Midbrain (tissue), 1 donor: ENCODE results near the gene PSEN2.

Experiments used
- DNase-seq: peaks from one replicate; lab custom pipeline; 2025; lab: John Stamatoyannopoulos, UW

Gene PSEN2

DNA sequence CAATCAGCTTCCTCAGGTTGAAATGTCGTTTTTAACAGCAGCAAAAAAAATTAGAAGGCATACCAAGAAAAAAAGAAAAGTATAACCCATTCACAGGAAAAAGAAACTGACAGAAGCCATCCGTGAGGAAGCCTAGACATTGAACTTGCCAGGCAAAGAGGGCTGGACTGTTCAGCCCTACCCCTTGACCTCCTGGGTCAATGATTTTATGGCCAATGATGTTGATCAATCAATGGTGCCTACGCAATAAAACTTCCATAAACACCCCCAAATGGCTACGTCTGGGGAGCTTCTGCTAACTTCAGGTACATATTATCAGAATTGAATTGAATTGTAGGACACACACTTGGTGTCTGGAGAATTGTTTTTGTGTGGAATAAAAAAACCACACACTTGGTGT, 4.8 kb upstream of the PSEN2 start:
- no peak for DNase-seq

DNA sequence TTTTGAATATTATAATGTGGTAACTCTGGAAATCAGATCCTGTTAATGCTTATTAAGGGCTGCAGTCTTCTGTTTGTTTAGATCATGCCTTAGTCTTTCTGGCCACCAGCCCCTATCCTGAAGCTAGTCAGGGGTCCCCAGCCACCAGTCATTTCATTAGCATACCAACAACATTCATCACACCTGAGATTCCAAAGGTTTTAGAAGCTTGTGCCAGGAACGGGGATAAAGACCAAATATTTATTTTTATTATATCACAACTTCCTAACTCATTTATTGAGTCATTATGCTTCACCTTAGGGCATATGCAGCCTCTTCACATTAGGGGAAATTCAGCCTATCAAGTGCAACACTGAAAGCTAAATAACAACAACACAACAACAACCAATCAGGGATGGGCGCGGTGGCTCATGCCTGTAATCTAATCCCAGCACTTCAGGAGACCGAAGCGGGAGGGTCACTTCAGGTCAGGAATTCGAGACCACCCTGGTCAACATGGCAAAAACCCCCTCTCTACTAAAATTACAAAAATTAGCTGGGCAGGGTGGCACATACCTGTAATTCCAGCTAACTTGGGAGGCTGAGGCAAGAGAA, 2.9 kb upstream of the PSEN2 start:
- DNase-seq = no peak

DNA sequence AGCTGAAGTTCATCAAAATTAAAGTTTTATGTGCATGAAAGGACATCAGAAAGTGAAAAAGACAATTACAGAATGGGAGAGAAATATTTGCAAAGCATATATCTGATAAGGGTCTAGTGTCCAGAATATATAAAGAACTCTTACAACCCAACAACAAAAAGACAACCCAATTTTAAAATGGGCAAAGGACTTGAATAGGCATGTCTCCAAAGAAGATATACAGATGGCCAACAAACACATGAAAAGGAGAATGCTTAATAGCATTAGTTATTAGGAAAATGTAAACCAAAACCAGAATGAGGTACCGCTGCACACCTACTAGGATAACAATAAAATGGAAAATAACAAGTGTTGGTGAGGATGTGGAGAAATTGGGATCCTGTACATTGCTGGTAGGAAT, 1.7 kb upstream of the PSEN2 start:
- no peak for DNase-seq

DNA sequence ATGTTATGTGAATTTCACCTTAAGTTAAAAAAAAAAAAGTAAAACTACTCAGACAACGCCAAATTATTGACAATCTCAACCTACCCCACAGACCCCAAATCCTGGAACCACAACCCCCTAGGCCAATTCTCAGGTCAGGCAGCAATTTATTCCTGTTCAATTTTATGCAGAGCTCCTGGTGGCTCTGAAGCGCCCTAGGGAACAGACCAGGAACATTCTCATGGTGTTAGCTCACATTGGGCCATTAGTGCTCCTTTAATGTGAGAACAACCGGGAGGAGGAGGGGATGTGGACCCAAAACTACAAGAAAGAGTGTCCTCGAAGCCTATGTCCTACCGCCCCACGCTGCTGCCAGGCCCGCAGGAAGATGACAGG, 403 bp upstream of the PSEN2 start:
- no peak for DNase-seq

DNA sequence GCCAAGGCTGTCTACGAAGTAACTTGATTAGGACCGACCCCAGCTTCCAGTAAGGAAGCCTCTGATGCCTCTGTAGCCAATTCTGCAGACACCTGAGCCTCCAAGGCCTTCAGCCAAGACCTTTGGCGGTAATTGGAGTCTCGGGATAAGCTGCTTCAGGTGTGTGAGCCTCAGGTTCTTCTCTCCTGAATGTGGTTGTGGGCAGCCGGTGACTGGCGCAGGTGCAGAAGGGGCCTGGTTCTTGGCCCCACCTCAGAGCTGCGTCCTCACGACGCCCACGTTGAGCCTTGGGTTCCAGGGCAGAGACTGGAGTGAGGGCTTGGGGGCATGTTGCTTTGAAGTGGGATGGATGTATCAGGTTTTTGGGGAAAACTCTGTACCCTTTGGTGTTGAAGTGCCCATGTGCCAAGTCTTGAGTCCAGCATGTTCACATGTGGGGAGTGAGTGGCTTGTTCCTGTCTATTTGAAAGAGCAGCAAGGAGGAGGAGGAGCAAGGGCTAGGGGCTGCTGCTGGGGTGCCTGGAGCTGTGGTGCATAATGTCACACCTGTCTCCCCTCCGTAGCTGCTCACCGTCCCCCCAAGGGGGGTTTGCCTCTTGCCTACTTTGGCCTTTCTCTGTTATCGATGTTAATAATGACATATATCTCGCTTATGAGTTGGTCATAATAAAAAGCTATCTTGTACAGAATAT, 1.4 kb downstream of the PSEN2 start:
- DNase-seq = no peak

DNA sequence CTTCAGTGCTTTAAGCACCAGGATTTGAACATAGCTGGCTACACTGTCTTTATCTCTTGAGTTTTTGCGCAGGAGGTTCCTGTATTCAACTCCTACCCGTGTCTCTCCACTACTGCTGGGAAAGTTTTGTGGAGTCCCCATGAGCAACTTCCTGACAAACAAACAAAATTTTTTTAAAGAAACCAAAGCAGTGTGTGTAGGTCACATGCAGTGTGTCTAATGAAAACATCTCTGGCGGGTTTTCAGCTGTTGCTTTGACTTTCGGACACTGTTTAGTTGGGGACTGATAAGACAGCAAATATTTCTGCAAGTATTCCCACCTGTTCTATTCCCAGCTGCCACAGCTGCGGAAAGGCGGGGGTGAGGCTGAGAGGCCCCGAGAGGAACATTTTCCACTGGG, 2.0 kb downstream of the PSEN2 start:
- no peak for DNase-seq

DNA sequence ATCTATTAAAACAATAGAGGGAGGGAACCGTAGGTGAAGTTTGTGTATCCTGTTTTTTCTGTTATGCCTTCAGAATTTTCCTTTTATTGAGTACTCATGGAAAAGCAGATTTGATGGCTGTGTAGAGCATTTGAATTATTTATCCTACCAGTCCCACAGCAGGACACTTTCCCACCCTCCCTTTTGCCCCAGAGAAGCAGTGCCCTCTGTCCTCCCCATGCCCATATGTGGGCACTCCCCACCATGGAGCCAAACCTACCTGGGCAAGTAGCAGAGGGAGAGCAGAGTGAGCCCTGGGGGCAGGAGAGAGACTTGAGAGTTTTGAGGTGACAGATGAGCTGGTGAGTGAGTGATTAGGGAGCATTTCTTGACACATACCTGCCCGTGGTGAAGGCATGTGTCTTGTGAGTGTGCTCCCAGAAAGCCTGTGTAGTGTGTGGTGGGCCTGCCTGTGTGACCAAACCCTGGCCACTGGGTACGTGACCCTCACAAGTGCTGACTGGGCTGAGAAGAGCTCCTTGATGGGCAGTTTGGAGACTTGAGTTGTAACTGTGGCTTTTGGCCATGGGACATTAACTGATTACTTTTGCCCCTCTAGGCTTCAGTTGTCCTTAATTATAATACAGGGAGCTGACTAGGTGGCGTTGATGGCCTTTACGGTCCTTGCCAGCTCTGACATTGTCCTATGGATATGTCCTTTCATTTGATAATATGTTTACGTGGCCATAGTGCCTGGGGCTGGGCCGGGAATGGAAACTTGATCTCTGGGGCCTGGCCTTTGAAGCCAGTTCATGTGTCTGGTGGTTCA, 3.6 kb downstream of the PSEN2 start:
- DNase-seq = no peak

DNA sequence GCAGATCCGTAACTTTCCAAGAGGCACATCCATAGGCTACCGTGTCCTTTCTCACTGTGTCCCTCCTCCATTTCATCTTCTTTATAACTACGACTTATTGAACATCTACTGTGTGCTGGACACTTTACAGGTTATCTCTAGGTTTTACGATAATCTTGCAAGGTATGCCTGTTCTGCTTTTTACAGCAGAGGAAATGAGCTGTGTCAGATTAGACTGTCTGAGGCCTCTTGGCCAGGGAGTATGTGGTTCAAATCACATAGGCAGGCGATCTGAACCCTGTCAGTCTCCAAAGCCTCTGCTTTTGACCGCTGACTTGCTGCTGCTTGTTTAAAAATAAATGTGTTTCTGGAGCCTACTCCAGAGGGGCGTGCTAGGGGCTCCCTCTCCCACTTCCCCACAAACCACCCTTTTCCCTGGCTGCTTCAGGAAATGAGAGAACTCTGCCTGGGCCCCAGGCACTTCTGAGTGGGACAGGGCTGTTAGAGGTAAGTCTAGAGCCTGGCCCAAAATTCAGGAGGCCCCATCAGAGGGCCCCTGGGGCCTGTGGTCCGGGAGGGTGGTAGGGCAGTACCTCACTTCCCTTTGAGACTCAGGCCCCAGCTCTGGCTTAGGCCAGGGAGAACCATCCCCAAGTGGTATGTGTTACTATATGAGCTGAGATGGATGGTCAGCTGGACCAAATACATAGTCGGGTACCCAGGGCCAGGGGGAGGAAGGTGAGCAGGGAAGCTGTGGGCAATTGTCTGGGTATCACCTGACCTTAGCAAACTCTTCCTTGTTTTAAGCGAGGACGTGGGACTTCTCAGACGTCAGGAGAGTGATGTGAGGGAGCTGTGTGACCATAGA, 4.4 kb downstream of the PSEN2 start:
- DNase-seq = no peak

DNA sequence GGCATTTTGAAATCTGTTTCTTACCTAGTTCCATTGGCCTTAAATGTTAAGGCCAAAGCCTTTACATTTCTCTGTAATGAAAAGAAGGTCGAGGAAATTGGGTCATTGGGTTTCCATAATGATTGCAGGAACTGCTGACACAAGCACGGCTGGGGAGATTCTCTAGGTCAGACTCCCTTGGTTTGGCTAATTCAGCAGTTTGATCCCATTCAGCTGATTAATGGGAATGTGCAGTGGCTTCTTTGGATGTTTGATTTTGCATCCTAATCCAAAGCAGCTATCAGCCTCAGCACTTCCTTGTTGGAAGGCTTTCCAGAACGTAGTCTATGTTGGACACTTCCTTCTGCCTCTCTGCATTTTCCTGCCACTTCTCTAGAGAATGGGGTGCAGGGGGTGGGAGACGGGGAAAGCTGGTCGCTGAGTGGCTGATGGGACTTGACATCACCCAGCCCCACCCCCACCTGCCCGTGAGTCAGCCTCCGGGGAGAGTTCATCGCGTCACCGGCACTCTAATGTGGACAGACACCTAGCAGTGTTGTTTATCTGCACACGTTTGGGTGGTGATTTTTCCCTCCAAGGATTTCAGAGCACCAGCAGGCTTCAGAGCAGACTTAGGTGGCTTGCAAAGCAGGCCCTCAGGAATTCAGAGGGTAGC, 5.4 kb downstream of the PSEN2 start:
- DNase-seq = no peak

DNA sequence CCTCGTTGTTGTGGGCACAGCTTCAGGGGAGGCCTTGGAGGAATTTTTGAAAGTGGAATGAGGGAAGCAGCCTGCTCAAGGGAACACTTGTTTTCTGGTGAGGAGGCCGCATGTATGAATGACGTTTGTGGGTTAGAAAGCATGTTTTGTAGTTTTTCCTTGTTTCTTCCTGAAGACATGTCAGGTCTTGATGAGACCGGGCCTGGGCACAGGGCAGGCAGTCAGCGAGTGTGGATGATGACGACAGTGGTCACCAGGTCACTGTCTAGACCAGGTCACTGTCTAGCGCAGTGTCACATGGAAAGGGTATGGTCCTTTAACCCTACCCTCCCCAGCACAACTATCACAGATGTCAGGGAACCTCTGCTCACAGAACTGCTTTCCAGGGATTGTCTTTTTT, 7.3 kb downstream of the PSEN2 start:
- no peak for DNase-seq

DNA sequence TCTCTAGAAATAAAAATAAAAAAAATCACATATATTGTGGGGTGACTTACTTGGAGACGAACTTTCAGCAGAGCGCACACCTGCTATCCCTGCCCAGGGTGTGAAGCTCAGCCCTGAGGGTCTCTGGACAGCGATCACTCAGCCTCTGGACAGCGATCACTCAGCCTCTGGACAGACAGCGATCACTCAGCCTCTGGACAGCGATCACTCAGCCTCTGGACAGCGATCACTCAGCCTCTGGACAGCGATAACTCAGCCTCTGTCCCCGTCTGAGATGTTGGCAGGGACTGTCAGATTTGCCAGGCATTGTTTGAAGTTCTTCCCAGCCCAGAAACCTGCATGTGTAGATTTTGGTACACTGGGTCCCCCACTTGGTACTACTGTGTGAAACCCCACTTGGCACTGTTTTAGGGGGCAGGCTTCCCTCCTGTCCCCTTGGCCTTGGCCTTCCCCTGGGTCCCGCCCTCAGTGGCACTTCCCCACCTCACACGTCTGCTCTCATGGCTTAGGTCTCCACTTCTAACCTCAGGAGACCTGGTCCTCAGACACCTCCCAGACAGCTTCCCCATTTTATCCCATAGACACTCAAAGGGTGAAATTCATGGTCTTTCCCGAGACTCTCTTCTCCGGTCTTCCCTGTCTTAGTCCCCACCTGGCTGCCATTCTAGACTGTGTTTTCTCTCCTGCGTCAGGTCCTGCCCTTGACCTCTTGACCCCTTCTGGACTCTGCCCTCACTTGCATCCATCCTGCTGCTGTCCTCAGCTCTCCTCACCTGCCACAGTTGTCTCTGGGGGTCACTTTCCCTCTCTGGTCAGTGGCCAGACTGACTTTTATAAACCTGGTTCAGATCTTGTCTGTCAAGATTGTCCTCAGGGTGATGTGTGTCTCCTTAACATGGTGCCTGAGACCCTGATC, 10.2 kb downstream of the PSEN2 start:
- no peak for DNase-seq

DNA sequence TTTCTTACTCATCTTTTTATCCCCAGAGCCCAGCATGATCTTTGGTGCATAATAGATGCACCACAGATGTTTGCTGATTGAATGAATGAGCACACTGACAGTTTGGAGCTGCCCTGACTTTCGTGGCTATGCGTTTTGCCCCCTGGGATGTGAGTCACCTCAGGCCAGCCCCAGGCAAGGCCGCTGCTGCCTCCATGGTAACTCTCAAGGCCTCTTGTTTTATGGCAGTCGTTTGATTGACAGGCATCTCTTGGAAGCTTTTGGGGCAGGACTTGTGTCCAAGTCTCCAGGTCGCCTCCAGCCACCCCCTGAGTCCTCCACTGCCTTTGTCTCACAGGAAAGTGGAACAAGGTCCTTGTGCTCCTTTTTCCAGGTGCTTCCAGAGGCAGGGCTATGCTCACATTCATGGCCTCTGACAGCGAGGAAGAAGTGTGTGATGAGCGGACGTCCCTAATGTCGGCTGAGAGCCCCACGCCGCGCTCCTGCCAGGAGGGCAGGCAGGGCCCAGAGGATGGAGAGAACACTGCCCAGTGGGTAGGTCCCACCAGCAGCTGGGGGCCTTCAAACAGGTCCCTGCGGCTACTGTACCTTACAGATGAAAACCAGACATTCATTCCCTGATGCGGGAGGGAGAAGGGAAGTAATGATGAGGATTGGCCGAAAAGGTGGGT, 11.2 kb downstream of the PSEN2 start:
- DNase-seq = no peak

DNA sequence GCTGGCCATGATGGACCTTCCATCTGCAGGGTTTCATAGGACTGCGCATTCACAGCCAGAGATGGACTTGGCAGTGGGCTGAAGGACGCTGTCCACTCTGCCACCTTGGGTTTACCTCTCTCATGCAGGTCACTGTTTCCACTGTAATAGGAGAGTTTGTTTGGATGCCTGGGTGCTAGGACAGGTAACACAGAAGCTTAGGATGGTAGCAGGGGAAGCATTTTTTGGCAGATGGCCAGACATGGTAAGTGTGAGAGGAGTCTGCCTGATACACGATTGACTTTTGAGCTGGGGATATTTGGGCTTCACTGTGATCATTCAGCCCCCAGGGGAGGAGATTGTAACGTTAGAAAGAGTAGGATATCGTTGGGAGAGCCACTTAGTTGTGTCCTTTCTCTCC, 11.8 kb downstream of the PSEN2 start:
- DNase-seq = no peak

DNA sequence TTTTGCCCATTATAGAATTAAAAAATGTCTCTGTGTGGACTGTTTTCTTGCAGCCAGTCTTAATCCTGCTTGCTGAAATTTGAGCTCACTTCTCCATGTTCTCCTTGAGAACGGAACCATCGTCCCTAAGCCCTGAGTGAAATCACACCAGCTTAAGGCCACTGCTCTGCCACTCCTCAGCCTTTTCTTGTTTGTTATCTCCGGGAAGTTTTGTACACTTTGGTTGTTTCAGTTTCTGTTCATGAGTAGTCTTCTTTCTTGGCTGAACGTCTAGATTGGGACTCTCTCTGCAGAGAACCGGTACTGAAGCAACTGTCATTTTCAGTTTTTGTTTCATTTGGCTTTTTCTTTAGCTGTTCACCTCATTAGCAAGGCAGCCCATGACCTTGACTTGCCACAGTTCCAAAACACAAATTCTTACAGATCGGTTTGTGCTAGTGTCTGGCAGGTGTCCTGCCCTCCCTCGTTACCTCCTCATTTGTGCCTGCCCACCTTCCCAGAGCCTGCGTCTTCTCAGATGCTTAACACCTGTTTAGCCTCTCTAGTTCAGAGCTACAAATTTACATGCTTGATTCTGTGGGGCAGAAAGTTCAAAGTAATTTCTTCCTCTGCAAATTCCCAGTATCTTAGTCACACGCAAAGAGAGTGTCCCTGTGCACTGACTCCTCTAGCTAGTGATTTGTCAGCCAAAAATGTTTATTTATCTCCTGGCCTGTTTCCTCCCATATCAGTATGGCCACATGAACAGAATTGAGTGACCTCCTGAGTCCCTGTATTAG, 12.4 kb downstream of the PSEN2 start:
- DNase-seq = no peak

DNA sequence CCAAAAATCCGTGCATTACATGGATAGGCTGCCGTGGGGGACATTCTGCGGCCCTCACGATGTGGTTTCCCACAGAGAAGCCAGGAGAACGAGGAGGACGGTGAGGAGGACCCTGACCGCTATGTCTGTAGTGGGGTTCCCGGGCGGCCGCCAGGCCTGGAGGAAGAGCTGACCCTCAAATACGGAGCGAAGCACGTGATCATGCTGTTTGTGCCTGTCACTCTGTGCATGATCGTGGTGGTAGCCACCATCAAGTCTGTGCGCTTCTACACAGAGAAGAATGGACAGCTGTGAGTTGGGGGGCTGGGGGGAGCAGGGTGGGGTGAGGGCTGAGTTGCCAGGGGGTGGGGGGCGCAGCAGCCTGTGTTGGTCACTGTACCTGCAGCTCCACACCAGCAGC, 13.2 kb downstream of the PSEN2 start:
- DNase-seq = no peak

DNA sequence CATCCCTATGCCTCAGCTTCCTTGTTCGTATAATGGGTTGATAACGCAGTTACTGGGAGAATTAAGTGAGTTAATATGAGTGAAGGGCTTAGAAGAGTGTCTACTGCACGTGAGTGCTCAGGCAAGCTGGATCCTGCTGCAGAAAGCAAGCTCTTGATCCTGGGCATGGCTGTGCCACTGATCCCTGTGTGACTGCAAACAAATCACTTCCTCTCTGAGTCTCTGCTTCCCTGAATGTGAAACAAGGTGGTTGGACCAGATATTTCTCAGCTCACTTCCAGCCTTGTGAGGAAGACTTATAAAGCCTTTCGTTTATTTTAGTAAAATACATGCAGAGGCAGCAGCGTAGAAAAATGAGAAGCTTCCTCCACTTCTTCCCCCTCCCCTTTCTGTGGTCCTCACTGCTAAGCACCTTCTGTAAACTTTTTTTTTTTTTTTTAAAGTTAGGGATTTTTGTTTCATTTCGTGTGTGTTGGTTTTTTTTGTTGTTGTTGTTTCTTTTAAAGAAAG, 13.8 kb downstream of the PSEN2 start:
- no peak for DNase-seq

DNA sequence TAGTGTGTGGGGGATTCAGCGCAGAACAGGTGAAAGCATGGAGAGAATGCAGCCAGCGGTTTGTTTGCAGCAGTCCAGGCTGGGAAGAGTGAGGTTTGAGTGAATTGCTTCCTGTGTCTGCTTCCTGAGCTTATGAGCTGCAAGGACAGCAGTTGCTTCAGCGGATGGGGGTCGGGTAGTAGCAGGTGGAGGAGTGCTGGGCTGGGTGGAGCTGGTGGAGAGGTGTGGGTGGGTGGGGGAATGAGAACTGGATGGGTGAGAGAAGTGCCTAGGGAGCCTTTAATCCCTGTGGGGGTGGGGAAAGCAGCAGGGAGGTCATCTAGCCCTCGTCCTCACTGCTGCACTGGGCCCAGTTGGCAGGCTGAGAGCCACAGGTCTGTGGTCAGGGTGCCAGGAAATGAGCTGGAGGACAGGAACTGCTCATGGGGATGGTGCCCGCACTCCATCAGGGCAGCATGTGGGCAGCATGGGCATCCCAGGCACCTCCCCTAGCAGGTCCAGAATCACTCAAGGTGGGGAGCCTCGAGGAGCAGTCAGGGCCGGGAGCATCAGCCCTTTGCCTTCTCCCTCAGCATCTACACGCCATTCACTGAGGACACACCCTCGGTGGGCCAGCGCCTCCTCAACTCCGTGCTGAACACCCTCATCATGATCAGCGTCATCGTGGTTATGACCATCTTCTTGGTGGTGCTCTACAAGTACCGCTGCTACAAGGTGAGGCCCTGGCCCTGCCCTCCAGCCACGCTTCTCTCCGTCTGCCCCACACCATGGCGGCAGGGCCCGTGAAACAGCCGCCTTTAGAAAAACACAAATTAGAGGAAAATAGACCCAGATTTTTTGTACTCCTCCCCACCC, 14.8 kb downstream of the PSEN2 start:
- no peak for DNase-seq
